Measurements from ENCODE around the gene MGAT4C.
"Not testable (repeated sequence)": the region's sequence is repeated elsewhere in the genome, so short reads cannot be mapped to it uniquely, and the experiment has no call there.

Gene MGAT4C

GRCh38 chr12:86256163-86256562 is at the start of gene MGAT4C:
Gene MGAT4C, minus strand, starts transcription at chr12:86256391.
- DNase-seq (ENCODE audit: low read depth) = peak; percentile 21

GRCh38 chr12:86296396-86296795 is 40.2 kb upstream of the MGAT4C start:
- not testable (repeated sequence) for DNase-seq (ENCODE audit: low read depth)

- no peak for DNase-seq (ENCODE audit: low read depth)
These were observed 37.6 kb upstream of the MGAT4C start for GRCh38 chr12:86293682-86294240.

GRCh38 chr12:86292480-86292879 is 36.3 kb upstream of the MGAT4C start:
- DNase-seq (ENCODE audit: low read depth) = no peak

GRCh38 chr12:86290615-86291014 is 34.4 kb upstream of the MGAT4C start:
- peak; percentile 14 for DNase-seq (ENCODE audit: low read depth)

- no peak for DNase-seq (ENCODE audit: low read depth)
These were observed 29.9 kb upstream of the MGAT4C start for GRCh38 chr12:86286119-86286518.

GRCh38 chr12:86283620-86284019 is 27.4 kb upstream of the MGAT4C start:
- no peak for DNase-seq (ENCODE audit: low read depth)

- no peak for DNase-seq (ENCODE audit: low read depth)
These were observed 19.2 kb upstream of the MGAT4C start for GRCh38 chr12:86275356-86275755.

GRCh38 chr12:86265329-86265695 is 9.1 kb upstream of the MGAT4C start:
- DNase-seq (ENCODE audit: low read depth) = no peak

- DNase-seq (ENCODE audit: low read depth) = no peak
These were observed 8.5 kb upstream of the MGAT4C start for GRCh38 chr12:86264451-86265328.

- DNase-seq (ENCODE audit: low read depth) = no peak
These were observed 5.4 kb upstream of the MGAT4C start for GRCh38 chr12:86261578-86261977.

GRCh38 chr12:86261142-86261541 is 5.0 kb upstream of the MGAT4C start:
- DNase-seq (ENCODE audit: low read depth) = peak; percentile 33

- no peak for DNase-seq (ENCODE audit: low read depth)
These were observed 4.0 kb upstream of the MGAT4C start for GRCh38 chr12:86260183-86260582.

GRCh38 chr12:86257134-86257533 is 943 bp upstream of the MGAT4C start:
- no peak for DNase-seq (ENCODE audit: low read depth)

- DNase-seq (ENCODE audit: low read depth) = peak; percentile 27
These were observed 1.6 kb downstream of the MGAT4C start for GRCh38 chr12:86254399-86255107.

GRCh38 chr12:86249851-86250250 is 6.3 kb downstream of the MGAT4C start:
- DNase-seq (ENCODE audit: low read depth) = peak; percentile 67

GRCh38 chr12:86249276-86249675 is 6.9 kb downstream of the MGAT4C start:
- DNase-seq (ENCODE audit: low read depth) = no peak

- DNase-seq (ENCODE audit: low read depth) = no peak
These were observed 8.3 kb downstream of the MGAT4C start for GRCh38 chr12:86247871-86248270.

GRCh38 chr12:86241600-86241999 is 14.6 kb downstream of the MGAT4C start:
- no peak for DNase-seq (ENCODE audit: low read depth)

GRCh38 chr12:86234316-86234855 is 21.8 kb downstream of the MGAT4C start:
- DNase-seq (ENCODE audit: low read depth) = no peak

GRCh38 chr12:86233126-86233525 is 23.1 kb downstream of the MGAT4C start:
- DNase-seq (ENCODE audit: low read depth) = peak; percentile 43

- DNase-seq (ENCODE audit: low read depth) = peak; percentile 65
These were observed 25.6 kb downstream of the MGAT4C start for GRCh38 chr12:86230516-86231146.
